HEK293 (cell line): ENCODE data around the gene WDR19.

ENCODE experiments used
- YY2 ChIP-seq: fragments of 450-650 bp; formaldehyde crosslinking; IDR thresholded peaks from 2 replicates; pipeline ENCODE4 v1.5.1; 2016; ENCODE audit warnings: missing biosample characterization, missing genetic modification characterization
- ZNF114 ChIP-seq: fragments of 450-650 bp; formaldehyde crosslinking; IDR thresholded peaks from 2 replicates; pipeline ENCODE4 v1.5.0; 2017; ENCODE audit warnings: missing biosample characterization, missing genetic modification characterization
- ZNF133 ChIP-seq: fragments of 450-650 bp; formaldehyde crosslinking; IDR thresholded peaks from 2 replicates; pipeline ENCODE4 v1.5.1; 2016; ENCODE audit warnings: missing biosample characterization, missing genetic modification characterization
- ZNF174 ChIP-seq: fragments of 450-650 bp; formaldehyde crosslinking; IDR thresholded peaks from 2 replicates; pipeline ENCODE4 v1.5.0; 2017; ENCODE audit warnings: missing biosample characterization, mild to moderate bottlenecking, missing genetic modification characterization
- ZNF239 ChIP-seq: fragments of 450-650 bp; formaldehyde crosslinking; IDR thresholded peaks from 2 replicates; pipeline ENCODE4 v1.5.1; 2016; ENCODE audit warnings: missing biosample characterization, missing genetic modification characterization
- ZNF24 ChIP-seq: fragments of 450-650 bp; formaldehyde crosslinking; IDR thresholded peaks from 2 replicates; pipeline ENCODE4 v1.5.1; 2016; ENCODE audit warnings: missing biosample characterization, missing genetic modification characterization
- ZNF426 ChIP-seq: fragments of 450-650 bp; formaldehyde crosslinking; IDR thresholded peaks from 2 replicates; pipeline ENCODE4 v1.5.1; 2017; ENCODE audit warnings: missing biosample characterization, missing genetic modification characterization, mild to moderate bottlenecking, inconsistent platforms, moderate library complexity
- TF ChIP-seq, protein P1 (sequence below): fragments of 450-650 bp; formaldehyde crosslinking; IDR thresholded peaks from 2 replicates; pipeline ENCODE4 v1.5.1; 2016; ENCODE audit warnings: missing biosample characterization, missing genetic modification characterization
- TF ChIP-seq, protein P2 (sequence below): fragments of 450-650 bp; formaldehyde crosslinking; optimal IDR thresholded peaks from 2 replicates; pipeline ENCODE3; 2016; ENCODE audit warnings: missing biosample characterization, mild to moderate bottlenecking, missing genetic modification characterization

DNA sequence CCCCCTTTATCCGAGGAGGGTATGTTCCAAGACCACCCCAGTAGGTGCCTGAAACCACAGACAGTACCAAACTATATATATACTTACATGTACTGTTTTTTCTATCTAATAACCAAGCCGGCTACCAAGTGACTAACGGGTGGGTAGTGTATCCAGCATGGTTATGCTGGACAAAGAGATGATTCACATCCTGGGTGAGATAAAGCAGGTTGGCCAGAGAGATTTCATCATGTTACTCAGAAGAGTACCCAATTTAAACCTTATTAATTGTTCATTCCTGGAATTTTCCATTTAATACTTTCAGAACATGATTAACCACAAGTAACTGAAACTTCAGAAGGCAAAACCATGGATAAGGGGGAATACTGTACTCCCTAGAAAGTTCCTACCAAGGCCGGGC lies 137.3 kb downstream of the WDR19 start:
- TF ChIP-seq, protein P1, sequence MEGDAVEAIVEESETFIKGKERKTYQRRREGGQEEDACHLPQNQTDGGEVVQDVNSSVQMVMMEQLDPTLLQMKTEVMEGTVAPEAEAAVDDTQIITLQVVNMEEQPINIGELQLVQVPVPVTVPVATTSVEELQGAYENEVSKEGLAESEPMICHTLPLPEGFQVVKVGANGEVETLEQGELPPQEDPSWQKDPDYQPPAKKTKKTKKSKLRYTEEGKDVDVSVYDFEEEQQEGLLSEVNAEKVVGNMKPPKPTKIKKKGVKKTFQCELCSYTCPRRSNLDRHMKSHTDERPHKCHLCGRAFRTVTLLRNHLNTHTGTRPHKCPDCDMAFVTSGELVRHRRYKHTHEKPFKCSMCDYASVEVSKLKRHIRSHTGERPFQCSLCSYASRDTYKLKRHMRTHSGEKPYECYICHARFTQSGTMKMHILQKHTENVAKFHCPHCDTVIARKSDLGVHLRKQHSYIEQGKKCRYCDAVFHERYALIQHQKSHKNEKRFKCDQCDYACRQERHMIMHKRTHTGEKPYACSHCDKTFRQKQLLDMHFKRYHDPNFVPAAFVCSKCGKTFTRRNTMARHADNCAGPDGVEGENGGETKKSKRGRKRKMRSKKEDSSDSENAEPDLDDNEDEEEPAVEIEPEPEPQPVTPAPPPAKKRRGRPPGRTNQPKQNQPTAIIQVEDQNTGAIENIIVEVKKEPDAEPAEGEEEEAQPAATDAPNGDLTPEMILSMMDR: no peak
- TF ChIP-seq ZNF426 (no peak), ZNF24 (tag by site-specific recombination) (no peak), ZNF174 (tag by site-specific recombination) (no peak), ZNF239 (no peak), YY2 (tag by site-specific recombination) (no peak), ZNF133 (tag by site-specific recombination) (no peak), ZNF114 (tag by site-specific recombination) (no peak)
- TF ChIP-seq, protein P2, sequence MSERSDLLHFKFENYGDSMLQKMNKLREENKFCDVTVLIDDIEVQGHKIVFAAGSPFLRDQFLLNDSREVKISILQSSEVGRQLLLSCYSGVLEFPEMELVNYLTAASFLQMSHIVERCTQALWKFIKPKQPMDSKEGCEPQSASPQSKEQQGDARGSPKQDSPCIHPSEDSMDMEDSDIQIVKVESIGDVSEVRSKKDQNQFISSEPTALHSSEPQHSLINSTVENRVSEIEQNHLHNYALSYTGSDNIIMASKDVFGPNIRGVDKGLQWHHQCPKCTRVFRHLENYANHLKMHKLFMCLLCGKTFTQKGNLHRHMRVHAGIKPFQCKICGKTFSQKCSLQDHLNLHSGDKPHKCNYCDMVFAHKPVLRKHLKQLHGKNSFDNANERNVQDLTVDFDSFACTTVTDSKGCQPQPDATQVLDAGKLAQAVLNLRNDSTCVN (tag by site-specific recombination): no peak
